ENCODE results near the gene EEF1AKMT3. TPM values are rescaled to one million over a fixed set of nuclear protein-coding genes. Genes with fewer than 3 reads are reported as not detected.

EEF1AKMT3 gene
- total and polyA plus RNA-seq, 2 of the 4 experiments (the other 2 are of a cell fraction), result 3.2 to 8.1 TPM

DNA sequence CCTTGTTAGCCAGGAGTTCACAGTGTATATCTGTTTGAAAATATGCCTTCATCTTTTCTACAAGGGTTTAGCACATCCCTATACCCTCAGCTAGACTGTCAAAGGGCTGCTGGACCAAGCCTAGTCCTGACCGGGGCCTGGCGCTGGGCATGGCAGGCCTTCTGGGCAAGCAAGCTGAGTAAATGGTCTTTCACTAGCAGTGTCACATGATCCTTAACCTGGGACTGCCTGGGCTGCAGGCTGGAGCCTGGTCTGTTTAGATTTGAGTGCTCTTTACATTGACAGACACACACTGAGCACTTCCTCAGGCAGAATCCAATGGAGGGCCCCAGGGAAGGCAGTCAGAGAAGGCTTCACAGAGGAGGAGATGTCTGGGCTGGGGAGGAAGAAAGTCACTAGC, 53.0 kb downstream of the EEF1AKMT3 start:
- WGBS, 2 experiments (ENCODE audit: extremely low coverage in 2 of 2, insufficient read length in 1 of 2), result no CpG with 5 or more reads among the region's 2 CpGs
- intact Hi-C loops (cut with micrococcal nuclease), result no loop called here
- H2BK15ac ChIP-seq (ENCODE audit: low read depth, low read length), result no peak overlapping the region
- H3K36me3 ChIP-seq (ENCODE audit: control insufficient read depth, insufficient read depth, low read length), result peaks cover 85% of the 10 kb centered on the region
- no peak overlapping the region for H3K56ac ChIP-seq (ENCODE audit: extremely low read depth, insufficient read depth, low read length)
- no peak overlapping the region for H2AFZ ChIP-seq (replicated peaks; ENCODE audit: low read length, poor library complexity)
- no peak overlapping the region for H4K91ac ChIP-seq (ENCODE audit: insufficient read depth, low read depth, low read length)
- H3K27me3 ChIP-seq (ENCODE audit: control insufficient read depth, insufficient read depth, low read length), result no peaks in the 10 kb centered on the region
- no peak overlapping the region for H2BK5ac ChIP-seq (ENCODE audit: low read depth, low read length, poor library complexity, severe bottlenecking)
- H3K4ac ChIP-seq (ENCODE audit: low read depth, low read length), result no peak overlapping the region
- no peak overlapping the region for H3K23ac ChIP-seq (ENCODE audit: low read depth, low read length)
- no peak overlapping the region for H4K5ac ChIP-seq (ENCODE audit: low read depth, low read length)
- CTCF ChIA-PET, result interaction anchor here (0.5 kb wide), 1 partner anchor 29 kb away, joined by 6 read pairs; no protein-coding TSS in a partner anchor
- no peak overlapping the region for H3K18ac ChIP-seq (ENCODE audit: low read depth, low read length)
- no peak overlapping the region for H2AK5ac ChIP-seq (ENCODE audit: low read depth, low read length)
- no peak overlapping the region for H3K27ac ChIP-seq (ENCODE audit: insufficient read depth, low read length)
- dilution Hi-C loops (cut with HindIII; ENCODE audit: low sequenced_read_pairs, unreplicated experiment), result no loop called here
- no peak overlapping the region for H3K14ac ChIP-seq (replicated peaks; ENCODE audit: low read depth, low read length)
- no TSS peak for BruUV-seq (replicated peaks)
- H4K20me1 ChIP-seq (ENCODE audit: insufficient read depth, low read length), result peaks cover 78% of the 10 kb centered on the region
- H2BK20ac ChIP-seq (ENCODE audit: low read depth, low read length), result no peak overlapping the region
- H3K9me1 ChIP-seq (ENCODE audit: insufficient read depth, low read length), result peaks cover 6% of the 10 kb centered on the region
- H3K9me3 ChIP-seq (ENCODE audit: control insufficient read depth, insufficient read depth, low read length), result no peaks in the 10 kb centered on the region
- ATAC-seq (ENCODE audit: low read depth) (no peak), DNase-seq (no peak)
- peaks cover 48 to 79% of the 10 kb centered on the region in 2 experiments for H3K79me1 ChIP-seq (ENCODE audit: low read depth in 1 of 2, low read length in 2 of 2)
- POLR2A ChIA-PET (ENCODE audit: unreplicated experiment), result no interaction called here
- no peak for TF ChIP-seq CEBPB (IDR thresholded peaks at IDR 0.05; ENCODE audit: low read depth, low read length)
- no peak for TF ChIP-seq MAZ (IDR thresholded peaks at IDR 0.05; ENCODE audit: borderline replicate concordance, low read depth, low read length)
- no peak for TF ChIP-seq POLR2A (IDR thresholded peaks at IDR 0.05; ENCODE audit: low read depth, low read length)
- no peak for TF ChIP-seq MXI1 (IDR thresholded peaks at IDR 0.05; ENCODE audit: borderline replicate concordance, low read depth, low read length)
- TF ChIP-seq NFE2L2 (IDR thresholded peaks at IDR 0.05; ENCODE audit: low read depth, low read length), result no peak
- TF ChIP-seq MAFK (IDR thresholded peaks at IDR 0.05; ENCODE audit: low read depth, low read length), result no peak
- in situ Hi-C loops (cut with MboI; ENCODE audit: low sequenced_read_pairs), result loop anchor here (5.0 kb wide), 1 partner anchor 82 kb away; no protein-coding TSS in a partner anchor
- no peak overlapping the region for H2AK9ac ChIP-seq (replicated peaks; ENCODE audit: low read depth, low read length, poor library complexity)
- no peak overlapping the region for H3K9ac ChIP-seq (ENCODE audit: low read depth, low read length)
- no peak overlapping the region for H4K8ac ChIP-seq (ENCODE audit: low read depth in 2 of 2, low read length in 2 of 2)
- peaks cover 10% of the 10 kb centered on the region for H3K4me1 ChIP-seq (ENCODE audit: control insufficient read depth, insufficient read depth, low read length)
- H2BK120ac ChIP-seq (ENCODE audit: low read depth, low read length), result no peak overlapping the region
- H3K4me3 ChIP-seq (ENCODE audit: insufficient read depth, low read depth, low read length), result no peak overlapping the region
- no peak overlapping the region for H3K4me2 ChIP-seq (ENCODE audit: low read depth, low read length)
